ENCODE measurements around the gene MAPK7. TPM values are rescaled to one million over a fixed set of nuclear protein-coding genes. Genes with fewer than 3 reads are reported as not detected.

The MAPK7 gene
- total and polyA plus RNA-seq, 2 of the 4 experiments (the other 2 are of a cell fraction), result 9.7 to 25.4 TPM

DNA sequence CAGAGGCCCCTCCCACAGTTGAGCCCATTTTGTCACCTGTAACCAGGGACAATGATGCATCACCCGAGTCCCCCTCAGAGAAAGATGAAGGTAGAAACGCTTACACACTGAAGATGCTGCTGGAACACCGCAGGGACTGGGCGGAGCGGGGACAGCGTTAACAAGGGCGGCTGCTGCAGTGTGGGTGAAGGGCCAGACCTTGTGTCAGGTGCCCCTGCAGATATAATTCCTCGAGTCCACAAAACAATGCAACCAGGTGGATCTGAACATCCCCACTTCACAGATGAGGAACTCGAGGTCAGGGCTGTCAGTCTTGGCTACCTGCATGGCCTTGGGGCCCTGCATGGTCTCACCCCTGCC, 6.3 kb upstream of the MAPK7 start:
- Histone ChIP-seq H3K27me3 (ENCODE audit: control insufficient read depth, insufficient read depth, low read length) (no peaks in the 10 kb centered on the region), H3K9me1 (ENCODE audit: insufficient read depth, low read length) (peaks cover 3% of the 10 kb centered on the region; the same call in 1 of the 2 replicates), H3K27ac (ENCODE audit: insufficient read depth, low read length) (no peak overlapping the region), H4K91ac (ENCODE audit: insufficient read depth, low read depth, low read length) (no peak overlapping the region), H2AK9ac (replicated peaks; ENCODE audit: low read depth, low read length, poor library complexity) (no peak overlapping the region), H3K79me1 (ENCODE audit: low read depth in 1 of 2, low read length in 2 of 2) (peaks cover 10 to 12% of the 10 kb centered on the region in 2 experiments), H4K20me1 (ENCODE audit: insufficient read depth, low read length) (no peaks in the 10 kb centered on the region), H2AFZ (replicated peaks; ENCODE audit: low read length, poor library complexity) (no peak overlapping the region), H3K9me3 (ENCODE audit: control insufficient read depth, insufficient read depth, low read length) (no peaks in the 10 kb centered on the region), H3K4me3 (ENCODE audit: insufficient read depth, low read depth, low read length) (no peak overlapping the region), H3K4ac (ENCODE audit: low read depth, low read length) (no peak overlapping the region), H2BK20ac (ENCODE audit: low read depth, low read length) (no peak overlapping the region), H3K18ac (ENCODE audit: low read depth, low read length) (no peak overlapping the region), H3K9ac (ENCODE audit: low read depth, low read length) (no peak overlapping the region), H3K14ac (replicated peaks; ENCODE audit: low read depth, low read length) (no peak overlapping the region), H2BK5ac (ENCODE audit: low read depth, low read length, poor library complexity, severe bottlenecking) (no peak overlapping the region), H3K4me1 (ENCODE audit: control insufficient read depth, insufficient read depth, low read length) (0 out of 2 replicates have a peak, but pooled peaks cover 4% of the 10 kb centered on the region), H3K56ac (ENCODE audit: extremely low read depth, insufficient read depth, low read length) (no peak overlapping the region), H3K4me2 (ENCODE audit: low read depth, low read length) (no peak overlapping the region), H2BK120ac (ENCODE audit: low read depth, low read length) (no peak overlapping the region), H4K8ac (ENCODE audit: low read depth in 2 of 2, low read length in 2 of 2) (no peak overlapping the region), H3K23ac (ENCODE audit: low read depth, low read length) (no peak overlapping the region), H2BK15ac (ENCODE audit: low read depth, low read length) (no peak overlapping the region), H3K36me3 (ENCODE audit: control insufficient read depth, insufficient read depth, low read length) (peaks cover 2% of the 10 kb centered on the region; the same call in 1 of the 2 replicates), H2AK5ac (ENCODE audit: low read depth, low read length) (no peak overlapping the region), H4K5ac (ENCODE audit: low read depth, low read length) (no peak overlapping the region)
- ChIA-PET CTCF (no interaction called here), POLR2A (ENCODE audit: unreplicated experiment) (no interaction called here)
- TF ChIP-seq RAD21 (IDR thresholded peaks at IDR 0.05; ENCODE audit: low read length), result no peak
- intact Hi-C loops (cut with micrococcal nuclease), result no loop called here
- WGBS, 2 experiments (ENCODE audit: extremely low coverage in 2 of 2, insufficient read length in 1 of 2), result 80% methylated on average over 1 of the region's 9 CpGs; no CpG with 5 or more reads in 1 of the 2 experiments
- DNase-seq (no peak), ATAC-seq (ENCODE audit: low read depth) (no peak)
- dilution Hi-C loops (cut with HindIII; ENCODE audit: low sequenced_read_pairs, unreplicated experiment), result no loop called here
- in situ Hi-C loops (cut with MboI; ENCODE audit: low sequenced_read_pairs), result no loop called here
- BruUV-seq (replicated peaks), result no TSS peak

Data from IMR-90 (cell line).